ENCODE results near the gene KCNH2. TPM values are rescaled to one million over a fixed set of nuclear protein-coding genes. Genes with fewer than 3 reads are reported as not detected.

The KCNH2 gene
- total and polyA plus RNA-seq, 12 donors: 1.1 to 18.7 (median 5.0) TPM

DNA sequence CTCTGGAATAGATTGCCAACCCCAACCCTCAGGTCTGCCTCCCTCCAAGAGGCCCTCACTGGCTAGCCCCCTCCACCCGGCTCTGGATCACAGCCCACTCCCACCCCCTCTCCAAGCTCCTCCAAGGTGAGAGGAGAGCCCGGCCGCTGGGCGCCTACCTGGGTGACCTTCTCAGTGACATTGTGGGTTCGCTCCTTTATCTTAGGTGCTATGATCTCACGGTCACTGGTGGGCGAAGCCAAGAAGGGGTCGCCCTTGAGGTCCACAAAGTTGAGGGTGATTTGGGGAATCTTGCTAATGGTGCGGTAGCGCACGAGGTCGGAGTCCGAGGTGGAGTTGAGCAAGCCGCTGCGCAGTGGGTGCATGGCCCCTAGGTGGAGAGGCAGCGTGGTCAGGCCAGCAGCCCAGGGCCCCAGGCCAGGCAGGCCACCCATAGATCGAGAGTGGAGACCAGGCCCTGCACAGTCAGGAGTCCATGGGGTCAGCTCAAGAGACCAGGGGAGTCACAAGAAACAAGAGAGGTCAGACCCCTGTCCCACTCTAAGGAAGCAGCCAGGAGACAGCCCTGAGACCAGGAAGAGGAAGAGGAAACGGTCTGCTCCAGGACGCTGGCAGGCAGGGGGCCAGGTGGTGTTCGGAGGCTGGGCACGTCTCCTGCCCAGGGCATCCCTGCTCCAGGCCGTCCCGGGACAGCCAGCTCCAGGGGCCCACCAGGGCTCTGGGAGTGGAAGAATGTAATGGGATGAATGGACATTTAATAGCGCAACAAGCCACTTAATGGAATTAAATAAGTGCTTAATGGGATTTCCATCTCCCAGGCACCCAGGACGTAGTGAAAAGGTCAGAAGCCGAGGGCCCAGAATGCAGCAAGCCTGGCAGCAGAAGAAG, 20.7 kb downstream of the KCNH2 start:
- intact Hi-C loops (cut with DNase I): no loop called here
- no peaks in the 10 kb centered on the region for H3K36me3 ChIP-seq (replicated peaks in 1 of 2)
- no peak overlapping the region for H3K27ac ChIP-seq
- no peak overlapping the region for H3K4me3 ChIP-seq
- TF ChIP-seq, protein P1, sequence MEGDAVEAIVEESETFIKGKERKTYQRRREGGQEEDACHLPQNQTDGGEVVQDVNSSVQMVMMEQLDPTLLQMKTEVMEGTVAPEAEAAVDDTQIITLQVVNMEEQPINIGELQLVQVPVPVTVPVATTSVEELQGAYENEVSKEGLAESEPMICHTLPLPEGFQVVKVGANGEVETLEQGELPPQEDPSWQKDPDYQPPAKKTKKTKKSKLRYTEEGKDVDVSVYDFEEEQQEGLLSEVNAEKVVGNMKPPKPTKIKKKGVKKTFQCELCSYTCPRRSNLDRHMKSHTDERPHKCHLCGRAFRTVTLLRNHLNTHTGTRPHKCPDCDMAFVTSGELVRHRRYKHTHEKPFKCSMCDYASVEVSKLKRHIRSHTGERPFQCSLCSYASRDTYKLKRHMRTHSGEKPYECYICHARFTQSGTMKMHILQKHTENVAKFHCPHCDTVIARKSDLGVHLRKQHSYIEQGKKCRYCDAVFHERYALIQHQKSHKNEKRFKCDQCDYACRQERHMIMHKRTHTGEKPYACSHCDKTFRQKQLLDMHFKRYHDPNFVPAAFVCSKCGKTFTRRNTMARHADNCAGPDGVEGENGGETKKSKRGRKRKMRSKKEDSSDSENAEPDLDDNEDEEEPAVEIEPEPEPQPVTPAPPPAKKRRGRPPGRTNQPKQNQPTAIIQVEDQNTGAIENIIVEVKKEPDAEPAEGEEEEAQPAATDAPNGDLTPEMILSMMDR (IDR thresholded peaks at IDR 0.05): no peak
- no peak for TF ChIP-seq POLR2A (IDR thresholded peaks at IDR 0.05)
- peaks cover 6% of the 10 kb centered on the region in 2 donors for H3K4me1 ChIP-seq (replicated peaks in 1 of 2)
- WGBS, 4 donors: 84 to 90% (median 88%) methylated on average over 22 to 26 of the region's 26 CpGs
- DNase-seq: no peak
- H3K9me3 ChIP-seq (replicated peaks in 1 of 3): no peaks in the 10 kb centered on the region
- H3K27me3 ChIP-seq: no peaks in the 10 kb centered on the region

DNA sequence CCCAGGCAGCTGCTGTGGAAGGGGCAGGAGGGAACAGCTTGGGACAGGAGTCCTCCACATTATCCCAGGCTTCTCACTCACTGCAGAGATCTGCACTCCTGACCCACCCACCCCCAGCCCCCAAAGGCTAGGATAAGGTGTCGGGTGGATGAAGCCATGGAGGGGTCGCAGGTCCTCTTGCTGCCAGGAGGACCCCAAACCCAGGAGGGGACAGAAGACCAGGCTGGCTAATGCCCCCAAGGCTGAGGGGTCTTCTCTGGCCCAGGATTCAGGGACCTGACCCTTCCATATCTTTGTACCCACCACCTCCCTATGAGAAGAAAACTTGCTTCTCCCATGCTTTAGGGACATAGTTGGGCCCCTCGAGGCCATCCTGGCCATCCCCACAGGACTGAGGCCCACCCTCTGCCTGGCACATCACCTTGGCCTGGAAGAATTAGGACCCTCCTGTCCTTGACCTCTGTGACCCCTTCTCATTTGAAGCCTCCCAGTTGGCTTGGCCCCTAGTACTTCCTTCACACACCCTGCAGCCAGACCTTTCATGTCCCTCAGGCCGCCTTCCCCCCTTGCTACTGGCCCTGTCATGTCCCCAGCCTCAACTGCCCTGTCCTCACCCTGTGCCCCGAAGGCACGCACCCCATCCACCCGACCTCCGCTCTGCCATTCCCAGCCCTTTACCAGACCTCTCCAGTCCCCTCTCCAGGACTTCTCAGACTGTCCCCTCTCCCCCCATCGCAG, 21.6 kb downstream of the KCNH2 start:
- H3K4me3 ChIP-seq: no peak overlapping the region
- intact Hi-C loops (cut with DNase I): no loop called here
- H3K4me1 ChIP-seq (replicated peaks in 1 of 2): peaks cover 6% of the 10 kb centered on the region in 2 donors
- peak overlapping the region in 1 of 5 donors; percentile 39 for H3K27ac ChIP-seq
- TF ChIP-seq, protein P1 (IDR thresholded peaks at IDR 0.05): no peak
- no peak for TF ChIP-seq POLR2A (IDR thresholded peaks at IDR 0.05)
- no peaks in the 10 kb centered on the region for H3K9me3 ChIP-seq (replicated peaks in 1 of 3)
- no peak for DNase-seq
- 95 to 96% (median 95%) methylated on average over 7 to 9 of the region's 9 CpGs for WGBS, 4 donors
- H3K27me3 ChIP-seq: no peaks in the 10 kb centered on the region
- no peaks in the 10 kb centered on the region for H3K36me3 ChIP-seq (replicated peaks in 1 of 2)

DNA sequence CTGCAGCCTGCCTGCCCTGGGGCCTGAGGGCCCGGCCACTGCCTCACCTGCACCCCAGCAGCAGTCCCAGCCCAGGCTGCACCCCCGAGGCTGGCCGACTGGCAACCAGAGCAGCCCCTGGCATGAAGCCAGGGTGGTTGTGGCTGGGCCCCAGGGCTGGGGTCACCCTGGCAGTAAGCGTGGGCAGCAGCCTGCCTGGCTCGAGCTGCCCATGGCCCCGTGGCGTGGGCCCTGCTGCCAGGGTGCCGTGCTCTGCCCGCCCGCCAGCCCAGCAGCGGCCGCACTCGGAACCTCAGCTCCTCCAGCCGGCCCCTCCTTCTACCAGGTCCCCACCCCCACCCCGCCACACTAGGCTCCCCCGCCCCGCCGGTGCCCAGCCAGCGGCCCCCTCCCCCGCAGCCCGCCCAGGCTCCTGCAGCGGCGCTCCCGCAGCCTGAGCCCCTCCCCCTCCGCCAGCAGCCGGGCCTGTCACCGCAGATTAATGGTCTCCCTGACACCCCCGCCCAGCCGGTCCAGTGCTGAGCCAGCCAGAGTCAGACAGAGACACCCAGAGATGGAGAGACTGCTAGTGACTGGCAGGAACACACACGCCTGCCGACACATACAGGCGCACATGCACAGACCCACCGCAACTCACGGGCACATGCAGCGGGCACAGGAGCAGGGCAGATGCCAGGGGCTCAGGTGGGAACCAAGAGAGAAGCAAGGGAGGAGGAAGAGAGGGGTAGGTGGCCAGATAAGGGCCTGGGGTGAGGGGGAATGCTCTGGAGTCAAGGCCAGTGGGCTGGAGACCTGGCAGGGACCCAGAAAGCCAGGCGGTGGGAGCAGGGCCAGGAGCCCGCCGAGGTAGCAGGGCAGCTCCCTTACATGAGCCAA, 22.4 kb downstream of the KCNH2 start:
- Histone ChIP-seq H3K9me3 (replicated peaks in 1 of 3) (no peaks in the 10 kb centered on the region), H3K36me3 (replicated peaks in 1 of 2) (no peaks in the 10 kb centered on the region), H3K4me1 (replicated peaks in 1 of 2) (peaks cover 6% of the 10 kb centered on the region in 2 donors), H3K27me3 (no peaks in the 10 kb centered on the region), H3K27ac (peak overlapping the region in 1 of 5 donors; percentile 65), H3K4me3 (peak overlapping the region in 1 of 4 donors; percentile 37)
- intact Hi-C loops (cut with DNase I): no loop called here
- WGBS, 4 donors: 13 to 38% (median 21%) methylated on average over 8 to 38 of the region's 38 CpGs
- TF ChIP-seq, protein P1 (IDR thresholded peaks at IDR 0.05): peak in 1 of 6 experiments; percentile 24
- TF ChIP-seq POLR2A (IDR thresholded peaks at IDR 0.05): no peak
- DNase-seq: peak; percentile 51 to 87 (median 63)

Measured in adrenal gland (tissue), 12 donors.